ENCODE data around the gene ZDHHC9. TPM values are rescaled to one million over a fixed set of nuclear protein-coding genes. Genes with fewer than 3 reads are reported as not detected.

The ZDHHC9 gene
- total RNA-seq, 1 experiment from 2014 or later, result 60.8 TPM

GRCh38 chrX:129762448-129762847, 81.2 kb downstream of the ZDHHC9 start:
- DNase-seq, result no peak
- H3K27ac Mint-ChIP-seq (ENCODE audit: unreplicated experiment), result no peak overlapping the region

DNA sequence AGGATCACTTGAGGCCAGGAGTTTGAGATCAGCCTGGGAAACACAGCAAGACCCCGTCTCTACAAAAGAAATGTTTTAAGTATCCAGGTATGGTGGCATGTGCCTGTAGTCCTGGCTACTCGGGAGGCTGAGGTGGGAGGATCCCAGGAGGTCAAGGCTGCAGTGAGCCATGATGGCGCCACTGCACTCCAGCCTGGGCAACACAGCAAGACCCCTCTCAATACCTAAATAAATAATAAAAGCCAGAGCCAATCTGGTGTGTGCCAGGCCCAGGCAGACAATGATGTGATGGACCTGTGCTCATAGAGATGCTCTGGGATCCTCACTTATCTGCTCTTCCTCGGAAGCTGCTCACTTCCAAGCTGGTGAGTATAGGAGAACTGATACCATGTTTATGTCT, 82.1 kb downstream of the ZDHHC9 start:
- TF ChIP-seq, protein P1, sequence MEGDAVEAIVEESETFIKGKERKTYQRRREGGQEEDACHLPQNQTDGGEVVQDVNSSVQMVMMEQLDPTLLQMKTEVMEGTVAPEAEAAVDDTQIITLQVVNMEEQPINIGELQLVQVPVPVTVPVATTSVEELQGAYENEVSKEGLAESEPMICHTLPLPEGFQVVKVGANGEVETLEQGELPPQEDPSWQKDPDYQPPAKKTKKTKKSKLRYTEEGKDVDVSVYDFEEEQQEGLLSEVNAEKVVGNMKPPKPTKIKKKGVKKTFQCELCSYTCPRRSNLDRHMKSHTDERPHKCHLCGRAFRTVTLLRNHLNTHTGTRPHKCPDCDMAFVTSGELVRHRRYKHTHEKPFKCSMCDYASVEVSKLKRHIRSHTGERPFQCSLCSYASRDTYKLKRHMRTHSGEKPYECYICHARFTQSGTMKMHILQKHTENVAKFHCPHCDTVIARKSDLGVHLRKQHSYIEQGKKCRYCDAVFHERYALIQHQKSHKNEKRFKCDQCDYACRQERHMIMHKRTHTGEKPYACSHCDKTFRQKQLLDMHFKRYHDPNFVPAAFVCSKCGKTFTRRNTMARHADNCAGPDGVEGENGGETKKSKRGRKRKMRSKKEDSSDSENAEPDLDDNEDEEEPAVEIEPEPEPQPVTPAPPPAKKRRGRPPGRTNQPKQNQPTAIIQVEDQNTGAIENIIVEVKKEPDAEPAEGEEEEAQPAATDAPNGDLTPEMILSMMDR (IDR thresholded peaks at IDR 0.05; ENCODE audit: unreplicated experiment), result no peak
- no TSS peak for BruUV-seq (replicated peaks)
- CTCF ChIA-PET, result no interaction called here
- Mint-ChIP-seq H3K9me3 (ENCODE audit: low read depth, unreplicated experiment) (no peaks in the 10 kb centered on the region), H3K27me3 (ENCODE audit: unreplicated experiment) (no peaks in the 10 kb centered on the region), H3K27ac (ENCODE audit: unreplicated experiment) (no peak overlapping the region), H3K36me3 (ENCODE audit: insufficient read depth, unreplicated experiment) (no peaks in the 10 kb centered on the region), H3K4me3 (ENCODE audit: low read depth, unreplicated experiment) (no peak overlapping the region), H3K4me1 (ENCODE audit: low read depth, unreplicated experiment) (no peaks in the 10 kb centered on the region)
- DNase-seq, result no peak
- intact Hi-C loops (cut with micrococcal nuclease; ENCODE audit: unreplicated experiment), result no loop called here

More at GRCh38 chrX:129762448-129762847, 81.2 kb downstream of the ZDHHC9 start:
- Mint-ChIP-seq H3K4me3 (ENCODE audit: low read depth, unreplicated experiment) (no peak overlapping the region), H3K9me3 (ENCODE audit: low read depth, unreplicated experiment) (no peaks in the 10 kb centered on the region), H3K27me3 (ENCODE audit: unreplicated experiment) (no peaks in the 10 kb centered on the region), H3K36me3 (ENCODE audit: insufficient read depth, unreplicated experiment) (no peaks in the 10 kb centered on the region), H3K4me1 (ENCODE audit: low read depth, unreplicated experiment) (no peaks in the 10 kb centered on the region)
- TF ChIP-seq, protein P1 (IDR thresholded peaks at IDR 0.05; ENCODE audit: unreplicated experiment), result no peak
- intact Hi-C loops (cut with micrococcal nuclease; ENCODE audit: unreplicated experiment), result no loop called here
- CTCF ChIA-PET, result no interaction called here
- no TSS peak for BruUV-seq (replicated peaks)

DNA sequence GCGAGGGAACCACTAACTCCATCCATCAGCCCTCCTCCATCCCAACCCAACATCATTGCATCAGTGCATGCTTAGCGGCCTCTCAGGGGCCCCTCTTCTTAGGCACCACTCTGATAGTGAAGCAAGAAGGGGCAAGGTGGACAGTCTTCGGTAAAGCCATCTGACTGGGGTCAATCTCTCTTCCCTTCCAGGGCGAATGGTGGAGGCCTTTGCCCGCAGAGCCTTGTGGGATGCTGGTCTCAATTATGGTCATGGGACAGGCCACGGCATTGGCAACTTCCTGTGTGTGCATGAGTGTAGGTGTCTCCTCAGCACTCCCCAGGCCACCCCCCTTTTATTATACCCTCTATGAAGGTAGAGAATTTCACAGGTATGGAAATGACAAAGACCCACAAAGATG, 82.7 kb downstream of the ZDHHC9 start:
- Mint-ChIP-seq H3K9me3 (ENCODE audit: low read depth, unreplicated experiment) (no peaks in the 10 kb centered on the region), H3K4me3 (ENCODE audit: low read depth, unreplicated experiment) (no peak overlapping the region), H3K4me1 (ENCODE audit: low read depth, unreplicated experiment) (no peaks in the 10 kb centered on the region), H3K27me3 (ENCODE audit: unreplicated experiment) (no peaks in the 10 kb centered on the region), H3K27ac (ENCODE audit: unreplicated experiment) (no peak overlapping the region), H3K36me3 (ENCODE audit: insufficient read depth, unreplicated experiment) (no peaks in the 10 kb centered on the region)
- TF ChIP-seq, protein P1 (IDR thresholded peaks at IDR 0.05; ENCODE audit: unreplicated experiment), result no peak
- no peak for DNase-seq
- intact Hi-C loops (cut with micrococcal nuclease; ENCODE audit: unreplicated experiment), result no loop called here
- CTCF ChIA-PET, result no interaction called here
- BruUV-seq (replicated peaks), result no TSS peak

- no peaks in the 10 kb centered on the region for H3K9me3 Mint-ChIP-seq (ENCODE audit: low read depth, unreplicated experiment)
- no peak overlapping the region for H3K27ac Mint-ChIP-seq (ENCODE audit: unreplicated experiment)
- H3K36me3 Mint-ChIP-seq (ENCODE audit: insufficient read depth, unreplicated experiment), result no peaks in the 10 kb centered on the region
- no peaks in the 10 kb centered on the region for H3K4me1 Mint-ChIP-seq (ENCODE audit: low read depth, unreplicated experiment)
- intact Hi-C loops (cut with micrococcal nuclease; ENCODE audit: unreplicated experiment), result no loop called here
- CTCF ChIA-PET, result interaction anchor here (0.5 kb wide), 1 partner anchor 67 kb away, joined by 5 read pairs; no protein-coding TSS in a partner anchor
- TF ChIP-seq, protein P1 (IDR thresholded peaks at IDR 0.05; ENCODE audit: unreplicated experiment), result no peak
- H3K27me3 Mint-ChIP-seq (ENCODE audit: unreplicated experiment), result no peaks in the 10 kb centered on the region
- BruUV-seq (replicated peaks), result no TSS peak
- DNase-seq, result no peak
- no peak overlapping the region for H3K4me3 Mint-ChIP-seq (ENCODE audit: low read depth, unreplicated experiment)
Observed at GRCh38 chrX:129760155-129760554, 83.5 kb downstream of the ZDHHC9 start.

Data from Calu3 (cell line).